GM19438 (cell line): ENCODE data around the gene RGCC.
"Not testable (repeated sequence)": the region's sequence is repeated elsewhere in the genome, so short reads cannot be mapped to it uniquely, and the experiment has no call there.

ENCODE experiments used
- ATAC-seq: cut with Tn5 transposase; IDR thresholded peaks from one replicate; pipeline ENCODE4 v1.9.1; 2021; ENCODE audit warnings: low read depth; ENCODE audit not compliant: unreplicated experiment

Gene RGCC

GRCh38 chr13:41487222-41487621 lies 29.9 kb downstream of the RGCC start:
- no peak for ATAC-seq

GRCh38 chr13:41488124-41488523 lies 30.8 kb downstream of the RGCC start:
- ATAC-seq = no peak

- no peak for ATAC-seq
These were observed 33.1 kb downstream of the RGCC start for GRCh38 chr13:41490371-41491015.

- no peak for ATAC-seq
These were observed 34.1 kb downstream of the RGCC start for GRCh38 chr13:41491436-41491835.

- ATAC-seq = peak; percentile 43
These were observed 35.3 kb downstream of the RGCC start for GRCh38 chr13:41492432-41493260.

- ATAC-seq = no peak
These were observed 36.9 kb downstream of the RGCC start for GRCh38 chr13:41494202-41494601.

GRCh38 chr13:41495044-41495443 lies 37.7 kb downstream of the RGCC start:
- ATAC-seq = no peak

GRCh38 chr13:41496420-41497234 lies 39.3 kb downstream of the RGCC start:
- no peak for ATAC-seq

- no peak for ATAC-seq
These were observed 40.1 kb downstream of the RGCC start for GRCh38 chr13:41497436-41497835.

- no peak for ATAC-seq
These were observed 42.1 kb downstream of the RGCC start for GRCh38 chr13:41499452-41499851.

- no peak for ATAC-seq
These were observed 43.2 kb downstream of the RGCC start for GRCh38 chr13:41500511-41500910.

GRCh38 chr13:41501281-41501680 lies 43.9 kb downstream of the RGCC start:
- ATAC-seq = no peak

- no peak for ATAC-seq
These were observed 44.7 kb downstream of the RGCC start for GRCh38 chr13:41502031-41502430.

- ATAC-seq = peak; percentile 75
These were observed 45.3 kb downstream of the RGCC start for GRCh38 chr13:41502673-41503072.

- ATAC-seq = no peak
These were observed 46.0 kb downstream of the RGCC start for GRCh38 chr13:41503356-41503755.

GRCh38 chr13:41504657-41505056 lies 47.3 kb downstream of the RGCC start:
- not testable (repeated sequence) for ATAC-seq

GRCh38 chr13:41505209-41505835 lies 48.0 kb downstream of the RGCC start:
- no peak for ATAC-seq

- no peak for ATAC-seq
These were observed 49.0 kb downstream of the RGCC start for GRCh38 chr13:41506312-41506711.

- ATAC-seq = no peak
These were observed 52.6 kb downstream of the RGCC start for GRCh38 chr13:41509971-41510370.

- ATAC-seq = no peak
These were observed 54.5 kb downstream of the RGCC start for GRCh38 chr13:41511827-41512226.

GRCh38 chr13:41512441-41512840 lies 55.1 kb downstream of the RGCC start:
- no peak for ATAC-seq
